Panc1 (cell line): ENCODE measurements around the gene NPHP4.

Experiments used
- POLR2AphosphoS5 ChIP-seq: IDR thresholded peaks from 2 replicates; pipeline ENCODE4 v1.6.1; 2012; ENCODE audit warnings: mild to moderate bottlenecking, low read depth, low read length, moderate library complexity
- SIN3A ChIP-seq: IDR thresholded peaks from 2 replicates; pipeline ENCODE4 v1.6.1; 2012; ENCODE audit warnings: low read depth, mild to moderate bottlenecking, low read length, moderate library complexity, borderline replicate concordance; ENCODE audit not compliant: insufficient read depth
- TCF7L2 ChIP-seq: IDR thresholded peaks from 2 replicates; pipeline ENCODE4 v1.6.1; 2011; ENCODE audit warnings: mild to moderate bottlenecking, low read depth, low read length, inconsistent platforms
- TF ChIP-seq, protein P1 (sequence below): fragments of 450-650 bp; IDR thresholded peaks from 2 replicates; pipeline ENCODE4 v1.5.1; 2017; ENCODE audit warnings: mild to moderate bottlenecking
- TF ChIP-seq, protein P2 (sequence below), 2 experiments: IDR thresholded peaks; 2 replicates each; pipeline ENCODE4 v1.6.1; 2011 to 2012; ENCODE audit warnings: low read depth in 2 of 2, control low read depth in 1 of 2, low read length in 1 of 2, mild to moderate bottlenecking in 1 of 2, moderate library complexity in 1 of 2; ENCODE audit not compliant: insufficient read depth in 1 of 2

DNA sequence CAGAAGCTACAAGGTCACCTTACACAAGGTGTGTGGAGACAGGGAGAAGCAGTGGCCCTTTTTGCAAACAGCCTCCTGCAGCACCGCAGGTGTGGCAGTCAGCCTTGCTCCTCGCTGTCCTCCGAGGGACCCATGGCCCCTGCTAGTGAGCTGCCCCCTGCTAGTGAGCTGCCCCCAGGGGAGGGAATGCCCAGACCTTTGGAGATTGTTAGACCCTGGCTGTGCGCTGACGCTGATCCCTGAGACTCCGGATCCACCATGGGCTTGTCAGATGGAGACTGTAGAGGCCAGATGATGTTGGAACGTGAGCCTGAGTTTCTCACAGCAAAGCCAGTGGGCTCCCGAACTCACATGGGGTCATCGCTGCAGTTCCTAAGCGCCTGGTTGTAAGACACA is 172.2 kb downstream of the NPHP4 start:
- TF ChIP-seq SIN3A, result no peak
- TF ChIP-seq, protein P1, sequence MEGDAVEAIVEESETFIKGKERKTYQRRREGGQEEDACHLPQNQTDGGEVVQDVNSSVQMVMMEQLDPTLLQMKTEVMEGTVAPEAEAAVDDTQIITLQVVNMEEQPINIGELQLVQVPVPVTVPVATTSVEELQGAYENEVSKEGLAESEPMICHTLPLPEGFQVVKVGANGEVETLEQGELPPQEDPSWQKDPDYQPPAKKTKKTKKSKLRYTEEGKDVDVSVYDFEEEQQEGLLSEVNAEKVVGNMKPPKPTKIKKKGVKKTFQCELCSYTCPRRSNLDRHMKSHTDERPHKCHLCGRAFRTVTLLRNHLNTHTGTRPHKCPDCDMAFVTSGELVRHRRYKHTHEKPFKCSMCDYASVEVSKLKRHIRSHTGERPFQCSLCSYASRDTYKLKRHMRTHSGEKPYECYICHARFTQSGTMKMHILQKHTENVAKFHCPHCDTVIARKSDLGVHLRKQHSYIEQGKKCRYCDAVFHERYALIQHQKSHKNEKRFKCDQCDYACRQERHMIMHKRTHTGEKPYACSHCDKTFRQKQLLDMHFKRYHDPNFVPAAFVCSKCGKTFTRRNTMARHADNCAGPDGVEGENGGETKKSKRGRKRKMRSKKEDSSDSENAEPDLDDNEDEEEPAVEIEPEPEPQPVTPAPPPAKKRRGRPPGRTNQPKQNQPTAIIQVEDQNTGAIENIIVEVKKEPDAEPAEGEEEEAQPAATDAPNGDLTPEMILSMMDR, result no peak
- no peak for TF ChIP-seq TCF7L2
- TF ChIP-seq, protein P2, sequence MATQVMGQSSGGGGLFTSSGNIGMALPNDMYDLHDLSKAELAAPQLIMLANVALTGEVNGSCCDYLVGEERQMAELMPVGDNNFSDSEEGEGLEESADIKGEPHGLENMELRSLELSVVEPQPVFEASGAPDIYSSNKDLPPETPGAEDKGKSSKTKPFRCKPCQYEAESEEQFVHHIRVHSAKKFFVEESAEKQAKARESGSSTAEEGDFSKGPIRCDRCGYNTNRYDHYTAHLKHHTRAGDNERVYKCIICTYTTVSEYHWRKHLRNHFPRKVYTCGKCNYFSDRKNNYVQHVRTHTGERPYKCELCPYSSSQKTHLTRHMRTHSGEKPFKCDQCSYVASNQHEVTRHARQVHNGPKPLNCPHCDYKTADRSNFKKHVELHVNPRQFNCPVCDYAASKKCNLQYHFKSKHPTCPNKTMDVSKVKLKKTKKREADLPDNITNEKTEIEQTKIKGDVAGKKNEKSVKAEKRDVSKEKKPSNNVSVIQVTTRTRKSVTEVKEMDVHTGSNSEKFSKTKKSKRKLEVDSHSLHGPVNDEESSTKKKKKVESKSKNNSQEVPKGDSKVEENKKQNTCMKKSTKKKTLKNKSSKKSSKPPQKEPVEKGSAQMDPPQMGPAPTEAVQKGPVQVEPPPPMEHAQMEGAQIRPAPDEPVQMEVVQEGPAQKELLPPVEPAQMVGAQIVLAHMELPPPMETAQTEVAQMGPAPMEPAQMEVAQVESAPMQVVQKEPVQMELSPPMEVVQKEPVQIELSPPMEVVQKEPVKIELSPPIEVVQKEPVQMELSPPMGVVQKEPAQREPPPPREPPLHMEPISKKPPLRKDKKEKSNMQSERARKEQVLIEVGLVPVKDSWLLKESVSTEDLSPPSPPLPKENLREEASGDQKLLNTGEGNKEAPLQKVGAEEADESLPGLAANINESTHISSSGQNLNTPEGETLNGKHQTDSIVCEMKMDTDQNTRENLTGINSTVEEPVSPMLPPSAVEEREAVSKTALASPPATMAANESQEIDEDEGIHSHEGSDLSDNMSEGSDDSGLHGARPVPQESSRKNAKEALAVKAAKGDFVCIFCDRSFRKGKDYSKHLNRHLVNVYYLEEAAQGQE (IDR thresholded peaks at IDR 0.05; ENCODE audit: insufficient read depth in 1 of 2, low read depth in 2 of 2, low read length in 1 of 2), result no peak
- no peak for TF ChIP-seq POLR2AphosphoS5
